Effector memory CD4-positive, alpha-beta T cell (primary cell): Measurements from ENCODE around the gene ATP5ME.

Experiments
- DNase-seq, 3 donors: peaks; one replicate each; pipeline ENCODE4 v3.0.0-alpha.2; 2020
- H3K27ac ChIP-seq: 2 replicates; pipeline ENCODE4 v1.7.0; 2013; ENCODE audit warnings: mild to moderate bottlenecking, low read length, moderate library complexity; ENCODE audit not compliant: insufficient read depth, poor library complexity, severe bottlenecking
- H3K27me3 ChIP-seq: replicated peaks from 2 replicates; pipeline ENCODE4 v1.7.0; 2013; ENCODE audit warnings: mild to moderate bottlenecking, low read length; ENCODE audit not compliant: insufficient read depth, control insufficient read depth, poor library complexity, severe bottlenecking
- H3K36me3 ChIP-seq: 2 replicates; pipeline ENCODE4 v1.7.0; 2013; ENCODE audit warnings: mild to moderate bottlenecking, low read length, moderate library complexity; ENCODE audit not compliant: control insufficient read depth, insufficient read depth
- H3K4me1 ChIP-seq: 2 replicates; pipeline ENCODE4 v1.7.0; 2013; ENCODE audit warnings: low read length, mild to moderate bottlenecking; ENCODE audit not compliant: control insufficient read depth, insufficient read depth, poor library complexity, severe bottlenecking
- H3K4me3 ChIP-seq: 2 replicates; pipeline ENCODE4 v1.7.0; 2013; ENCODE audit warnings: low read length, low read depth, mild to moderate bottlenecking; ENCODE audit not compliant: insufficient read depth, poor library complexity, severe bottlenecking
- H3K9me3 ChIP-seq: 2 replicates; pipeline ENCODE4 v1.7.0; 2013; ENCODE audit warnings: mild to moderate bottlenecking, low read length, moderate library complexity; ENCODE audit not compliant: control insufficient read depth

The ATP5ME gene

DNA sequence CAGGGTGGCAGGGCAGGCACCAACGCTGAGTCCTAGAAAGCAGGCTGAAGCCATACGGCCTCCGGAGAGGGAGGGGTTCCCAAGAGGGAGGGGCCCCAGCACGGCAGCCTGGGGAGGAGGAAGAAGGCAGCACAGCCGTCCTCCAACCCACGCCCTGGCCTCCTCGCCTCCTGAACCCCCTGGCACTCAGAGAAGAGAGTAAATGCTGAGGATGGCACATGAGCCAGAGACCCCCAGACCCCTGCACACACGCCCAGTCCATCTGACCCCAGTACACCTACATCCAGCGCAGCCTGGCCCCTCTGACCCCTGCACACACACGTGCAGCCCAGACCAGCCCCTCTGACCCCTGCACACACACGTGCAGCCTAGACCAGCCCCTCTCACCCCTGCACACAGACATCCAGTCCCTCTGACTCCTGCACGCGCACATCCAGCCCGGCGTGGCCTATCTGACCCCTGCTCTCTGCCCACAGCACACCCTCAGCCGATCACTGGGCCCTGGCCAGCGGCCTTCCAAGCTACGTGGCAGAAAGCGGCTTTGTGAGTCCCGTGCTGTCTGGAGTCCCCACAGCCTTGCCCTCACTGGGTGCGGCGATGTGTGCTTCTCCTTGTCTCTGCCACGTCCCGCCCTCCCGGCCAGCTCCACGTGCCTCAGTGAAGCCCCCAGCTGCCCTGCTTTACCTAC, 18.5 kb downstream of the ATP5ME start:
- Histone ChIP-seq H3K36me3 (no peaks in the 10 kb centered on the region), H3K27ac (no peak overlapping the region), H3K4me3 (no peak overlapping the region), H3K27me3 (no peaks in the 10 kb centered on the region), H3K9me3 (no peaks in the 10 kb centered on the region), H3K4me1 (peaks cover 3% of the 10 kb centered on the region)
- DNase-seq, result no peak

DNA sequence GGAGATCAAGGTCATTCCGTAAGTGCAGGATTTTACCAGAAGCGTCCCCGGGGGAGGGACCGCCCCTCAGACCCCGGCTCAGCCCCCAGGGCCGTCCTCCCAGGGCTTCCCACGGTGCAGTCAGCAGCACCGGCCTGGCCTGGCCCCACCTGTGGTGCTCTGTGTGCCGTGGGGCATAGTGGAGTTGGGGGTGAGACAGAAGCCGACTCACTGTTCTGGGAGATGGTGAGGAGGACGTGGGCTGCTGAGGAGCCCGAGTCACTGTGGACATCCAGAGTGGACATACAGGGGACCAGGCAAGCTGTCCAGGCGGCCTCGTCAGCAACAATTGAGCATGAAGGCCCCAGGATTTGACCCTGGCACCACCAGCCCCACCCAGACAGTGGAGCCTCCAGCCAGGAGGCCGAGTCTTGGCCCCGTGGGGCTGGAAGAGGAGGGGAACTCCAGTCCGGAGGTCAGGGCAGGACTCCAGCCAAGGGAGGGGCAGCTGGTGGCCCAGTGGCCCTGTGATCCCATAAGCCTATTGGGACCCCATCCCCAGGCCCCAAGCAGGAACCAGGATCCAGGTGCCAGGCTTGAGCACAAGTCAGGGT, 19.1 kb downstream of the ATP5ME start:
- no peak overlapping the region for H3K27ac ChIP-seq
- H3K4me1 ChIP-seq, result peaks cover 3% of the 10 kb centered on the region
- H3K36me3 ChIP-seq, result no peaks in the 10 kb centered on the region
- H3K27me3 ChIP-seq, result no peaks in the 10 kb centered on the region
- H3K4me3 ChIP-seq, result no peak overlapping the region
- no peaks in the 10 kb centered on the region for H3K9me3 ChIP-seq
- no peak for DNase-seq

DNA sequence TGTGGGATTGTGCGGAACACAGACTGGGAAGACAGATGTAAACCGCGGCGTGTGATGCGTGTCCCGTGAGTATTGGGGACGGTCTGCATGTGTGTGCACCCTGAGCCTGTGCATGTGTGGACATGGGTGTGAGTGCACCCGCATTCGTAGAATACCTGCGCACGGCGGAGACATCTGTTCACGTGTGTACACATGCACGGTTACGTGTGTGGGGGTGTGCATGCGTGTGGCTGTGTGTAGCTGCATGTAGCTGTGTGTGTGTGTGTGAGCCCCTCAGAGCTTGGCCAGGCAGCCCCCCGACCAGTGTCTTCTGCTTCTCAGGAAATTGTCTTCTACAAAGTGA, 19.6 kb downstream of the ATP5ME start:
- Histone ChIP-seq H3K27ac (no peak overlapping the region), H3K9me3 (no peaks in the 10 kb centered on the region), H3K36me3 (no peaks in the 10 kb centered on the region), H3K27me3 (no peaks in the 10 kb centered on the region), H3K4me3 (no peak overlapping the region), H3K4me1 (peaks cover 3% of the 10 kb centered on the region)
- DNase-seq, result no peak

DNA sequence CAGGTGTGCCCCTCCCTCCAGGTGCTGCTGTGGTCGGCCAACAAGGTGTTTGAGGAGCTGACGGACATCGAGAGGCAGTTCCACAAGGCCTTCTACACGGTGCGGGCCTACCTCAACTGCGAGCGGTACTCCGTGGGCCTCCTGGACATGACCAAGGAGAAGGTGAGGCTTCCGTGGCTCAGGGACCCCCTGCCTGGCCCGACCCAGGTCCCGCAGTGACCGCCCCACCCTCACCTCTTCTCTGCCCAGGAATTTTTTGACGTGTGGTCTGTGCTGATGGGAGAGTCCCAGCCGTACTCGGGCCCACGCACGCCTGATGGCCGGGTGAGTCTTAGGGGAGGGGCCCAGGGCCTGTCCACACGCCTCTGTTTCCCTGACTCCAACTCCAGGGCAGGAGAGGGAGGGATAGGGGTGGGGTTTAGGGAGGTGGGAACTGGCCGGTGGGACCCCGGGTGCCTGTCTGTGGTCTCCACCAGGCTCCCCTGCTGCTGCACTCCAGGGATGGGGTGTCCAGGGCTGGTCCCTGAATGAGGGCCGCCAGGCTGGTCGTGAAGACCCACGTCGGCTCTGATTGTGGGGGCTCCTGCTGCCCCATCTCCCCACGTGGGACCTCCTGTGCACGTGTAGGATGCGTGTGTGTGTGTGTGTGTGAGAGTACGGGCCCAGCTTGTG, 20.1 kb downstream of the ATP5ME start:
- no peak for DNase-seq
- H3K4me3 ChIP-seq, result no peak overlapping the region
- H3K4me1 ChIP-seq, result no peaks in the 10 kb centered on the region
- no peaks in the 10 kb centered on the region for H3K9me3 ChIP-seq
- H3K27me3 ChIP-seq, result no peaks in the 10 kb centered on the region
- no peaks in the 10 kb centered on the region for H3K36me3 ChIP-seq
- H3K27ac ChIP-seq, result no peak overlapping the region

DNA sequence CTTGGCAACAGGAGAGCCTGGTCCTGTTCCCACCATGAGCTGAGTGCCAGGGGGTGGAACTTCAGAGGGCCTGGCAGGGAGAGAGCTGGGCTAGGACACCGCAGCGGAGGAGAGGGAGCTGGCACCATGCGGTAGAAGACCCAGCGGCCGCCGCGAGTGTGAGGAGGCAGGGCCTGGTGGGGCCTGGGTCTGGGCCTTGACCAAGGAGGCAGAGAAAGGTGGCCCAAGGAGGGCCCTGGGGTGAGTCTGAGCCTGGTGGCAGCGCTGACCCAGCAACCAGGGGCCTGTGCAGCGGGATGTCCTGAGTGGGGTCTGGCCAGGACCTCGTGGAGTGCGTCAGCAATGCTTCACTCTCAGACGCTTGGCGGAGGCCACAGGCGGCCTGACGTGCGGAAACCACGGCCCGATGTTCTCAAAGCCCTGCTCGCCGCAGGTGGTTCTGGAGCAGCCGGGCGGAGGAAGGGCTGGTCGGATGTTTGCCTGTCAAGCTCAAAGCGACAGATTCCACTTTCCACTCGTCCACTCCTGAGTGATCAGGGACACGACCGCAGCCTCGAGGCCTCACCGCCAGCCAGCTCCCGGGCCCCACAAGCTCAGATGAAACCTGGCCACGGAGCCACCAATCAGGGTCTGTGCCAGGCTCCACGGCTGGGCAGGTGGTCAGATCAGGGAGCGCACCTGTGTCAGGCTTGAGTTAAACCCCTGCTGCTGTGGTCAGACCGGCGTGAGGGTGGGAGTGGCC, 20.8 kb downstream of the ATP5ME start:
- Histone ChIP-seq H3K9me3 (no peaks in the 10 kb centered on the region), H3K4me1 (no peaks in the 10 kb centered on the region), H3K36me3 (no peaks in the 10 kb centered on the region), H3K4me3 (no peak overlapping the region), H3K27me3 (no peaks in the 10 kb centered on the region), H3K27ac (no peak overlapping the region)
- DNase-seq, result no peak

DNA sequence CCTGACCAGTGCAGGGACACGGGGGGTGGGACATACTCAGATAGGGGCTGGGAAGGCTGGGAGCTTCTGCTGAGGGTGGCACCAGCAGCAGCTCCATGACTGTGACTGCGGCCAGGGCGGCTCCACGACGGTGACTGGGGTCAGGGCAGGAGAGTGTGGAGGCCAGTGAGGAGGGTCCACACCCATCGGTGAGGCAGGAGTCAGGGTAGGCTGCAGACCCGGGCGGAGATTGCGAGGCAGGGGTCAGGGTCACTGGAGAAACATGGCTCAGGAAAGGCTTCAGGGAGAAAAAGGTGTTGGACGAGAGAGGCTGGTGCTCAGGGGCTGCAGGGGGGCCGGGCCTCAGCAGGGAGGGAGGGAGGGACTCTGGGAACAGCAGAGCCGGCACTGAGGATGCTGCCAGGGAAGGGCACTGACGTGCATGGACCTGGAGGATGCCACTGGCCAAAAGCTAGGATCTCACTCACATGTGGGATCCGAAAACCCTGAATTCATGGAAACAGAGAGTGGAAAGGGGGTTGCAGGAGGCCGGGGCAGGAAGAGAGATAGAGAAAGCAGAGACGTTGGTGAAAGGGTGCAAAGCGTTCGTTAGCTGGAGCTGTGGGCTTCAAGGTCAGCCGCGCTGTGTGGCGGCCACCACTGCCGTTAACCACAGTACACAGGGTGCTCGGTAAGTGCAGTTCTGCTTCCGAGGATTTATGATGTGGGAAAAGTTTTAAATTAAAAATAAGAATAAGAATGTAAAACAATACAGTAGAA, 22.0 kb downstream of the ATP5ME start:
- H3K4me1 ChIP-seq, result no peaks in the 10 kb centered on the region
- no peak overlapping the region for H3K27ac ChIP-seq
- H3K9me3 ChIP-seq, result no peaks in the 10 kb centered on the region
- H3K27me3 ChIP-seq, result no peaks in the 10 kb centered on the region
- no peak overlapping the region for H3K4me3 ChIP-seq
- no peaks in the 10 kb centered on the region for H3K36me3 ChIP-seq
- no peak for DNase-seq

DNA sequence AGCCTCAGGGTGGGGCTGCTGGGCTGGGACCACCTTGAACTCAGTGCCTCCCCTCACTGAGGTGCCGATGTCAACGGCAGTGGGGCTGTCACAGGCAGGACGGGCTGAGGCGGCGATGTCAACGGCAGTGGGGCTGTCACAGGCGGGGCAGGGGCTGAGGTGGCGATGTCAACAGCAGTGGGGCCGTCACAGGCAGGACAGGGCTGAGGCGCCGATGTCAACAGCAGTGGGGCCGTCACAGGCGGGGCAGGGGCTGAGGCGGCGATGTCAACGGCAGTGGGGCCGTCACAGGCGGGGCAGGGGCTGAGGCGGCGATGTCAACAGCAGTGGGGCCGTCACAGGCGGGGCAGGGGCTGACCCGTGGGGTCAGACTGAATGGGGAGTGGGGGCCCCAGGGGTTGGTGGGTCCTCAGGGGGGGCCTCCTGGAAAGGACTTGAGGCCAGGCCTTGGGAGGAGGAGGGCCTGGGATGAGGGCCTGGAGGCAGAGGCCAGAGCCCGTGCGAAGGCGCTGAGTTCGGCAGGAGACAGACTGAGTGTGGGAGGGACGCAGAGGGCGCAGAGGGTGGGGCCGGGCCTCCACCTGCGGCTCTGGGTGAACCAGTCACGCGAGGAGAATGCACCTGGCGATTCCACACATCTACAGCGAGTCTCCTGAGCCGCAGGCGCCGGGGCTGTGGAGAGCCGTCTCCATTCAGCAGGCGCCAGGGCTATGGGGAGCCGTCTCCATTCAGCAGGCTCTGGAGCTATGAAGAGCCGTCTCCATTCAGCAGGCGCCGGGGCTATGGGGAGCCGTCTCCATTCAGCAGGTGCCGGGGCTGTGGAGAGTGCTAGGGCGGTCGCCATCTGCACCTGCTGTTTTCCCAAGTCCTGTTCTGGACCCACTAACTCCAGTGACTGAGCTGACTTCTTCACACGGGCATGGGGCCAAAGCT, 22.9 kb downstream of the ATP5ME start:
- Histone ChIP-seq H3K9me3 (no peaks in the 10 kb centered on the region), H3K27ac (no peak overlapping the region), H3K4me3 (no peak overlapping the region), H3K4me1 (no peaks in the 10 kb centered on the region), H3K36me3 (no peaks in the 10 kb centered on the region), H3K27me3 (no peaks in the 10 kb centered on the region)
- no peak for DNase-seq

DNA sequence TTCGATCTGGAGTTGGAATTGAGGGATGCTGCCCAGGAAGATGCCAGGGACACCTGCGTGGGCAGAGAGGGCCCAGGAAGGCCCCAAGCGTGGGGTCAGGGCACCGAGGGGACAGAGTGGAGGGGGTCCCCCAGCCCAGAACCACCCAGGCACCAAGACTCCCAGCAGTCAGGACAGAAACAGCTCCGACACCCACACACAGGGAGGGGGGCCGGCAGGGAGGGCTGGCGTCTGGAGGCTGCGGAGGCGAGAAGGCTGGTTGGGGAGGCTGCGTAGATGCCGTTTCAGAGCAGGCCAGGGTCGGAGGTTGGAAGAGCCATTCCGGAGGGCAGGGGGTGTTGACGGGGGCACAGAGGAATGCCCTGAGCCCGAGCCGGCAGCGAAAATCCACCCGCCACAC, 23.6 kb downstream of the ATP5ME start:
- Histone ChIP-seq H3K4me1 (no peaks in the 10 kb centered on the region), H3K27me3 (no peaks in the 10 kb centered on the region), H3K27ac (no peak overlapping the region), H3K4me3 (no peak overlapping the region), H3K36me3 (no peaks in the 10 kb centered on the region), H3K9me3 (no peaks in the 10 kb centered on the region)
- DNase-seq, result no peak

DNA sequence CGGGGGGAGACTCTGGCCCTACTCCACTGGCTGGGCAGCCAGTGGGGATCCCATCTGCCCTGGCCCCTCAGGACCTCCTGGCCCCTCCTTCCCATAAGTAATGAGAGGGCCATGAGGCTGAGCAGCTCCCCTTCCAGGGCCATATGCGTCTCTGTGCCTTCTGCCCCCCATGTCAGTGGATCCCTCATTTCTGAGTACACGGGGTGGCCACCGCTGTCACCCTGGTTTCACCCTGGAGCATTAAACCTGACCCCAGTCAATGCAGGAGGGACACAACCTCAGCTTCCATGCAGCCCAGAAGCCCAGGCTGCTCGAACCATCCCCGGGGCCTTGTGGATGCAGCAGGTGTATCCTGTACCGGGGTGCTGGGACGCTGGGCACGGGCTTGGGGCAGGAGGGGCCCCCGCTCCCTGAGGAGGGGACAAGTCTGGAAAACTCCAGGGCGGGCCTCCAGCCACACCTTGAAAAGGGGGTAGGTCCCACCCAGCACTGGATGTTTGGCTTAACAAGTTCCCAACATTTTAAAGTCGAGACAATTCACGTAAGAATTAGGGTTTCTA, 24.2 kb downstream of the ATP5ME start:
- DNase-seq, result no peak
- Histone ChIP-seq H3K4me1 (no peaks in the 10 kb centered on the region), H3K9me3 (no peaks in the 10 kb centered on the region), H3K4me3 (no peak overlapping the region), H3K36me3 (no peaks in the 10 kb centered on the region), H3K27ac (no peak overlapping the region), H3K27me3 (no peaks in the 10 kb centered on the region)
